ENCODE data around the gene FCAMR. TPM values are rescaled to one million over a fixed set of nuclear protein-coding genes. Genes with fewer than 3 reads are reported as not detected.

Gene FCAMR
- total RNA-seq, 4 donors from 2014 or later: 0.85 to 1.5 (median 0.88) TPM; not detected in 1

- Histone ChIP-seq H3K4me3 (no peak overlapping the region), H3K9me3 (no peaks in the 10 kb centered on the region), H3K4me1 (peaks cover 0 to 20% (median 6%) of the 10 kb centered on the region in 4 donors), H3K27me3 (no peaks in the 10 kb centered on the region), H3K27ac (peak overlapping the region in 3 of 4 donors; percentile 1 to 88 (median 53)), H3K36me3 (no peaks in the 10 kb centered on the region)
- DNase-seq: peak in 1 of 3 donors; percentile 73
- TF ChIP-seq CTCF (IDR thresholded peaks at IDR 0.05): no peak
- peak in 1 of 2 donors; percentile 44 for TF ChIP-seq POLR2A (IDR thresholded peaks at IDR 0.05)
Measured at GRCh38 chr1:207009182-207009850, 39.1 kb upstream of the FCAMR start.

GRCh38 chr1:207007352-207008033 is 37.2 kb upstream of the FCAMR start:
- DNase-seq: no peak
- H3K9me3 ChIP-seq: no peaks in the 10 kb centered on the region
- H3K27me3 ChIP-seq: no peaks in the 10 kb centered on the region
- H3K36me3 ChIP-seq: no peaks in the 10 kb centered on the region
- peak overlapping the region in 1 of 4 donors; percentile 21 for H3K27ac ChIP-seq
- TF ChIP-seq CTCF (IDR thresholded peaks at IDR 0.05) (no peak), POLR2A (IDR thresholded peaks at IDR 0.05) (no peak)
- no peak overlapping the region for H3K4me3 ChIP-seq
- H3K4me1 ChIP-seq: peaks cover 0 to 24% (median 6%) of the 10 kb centered on the region in 4 donors

DNA sequence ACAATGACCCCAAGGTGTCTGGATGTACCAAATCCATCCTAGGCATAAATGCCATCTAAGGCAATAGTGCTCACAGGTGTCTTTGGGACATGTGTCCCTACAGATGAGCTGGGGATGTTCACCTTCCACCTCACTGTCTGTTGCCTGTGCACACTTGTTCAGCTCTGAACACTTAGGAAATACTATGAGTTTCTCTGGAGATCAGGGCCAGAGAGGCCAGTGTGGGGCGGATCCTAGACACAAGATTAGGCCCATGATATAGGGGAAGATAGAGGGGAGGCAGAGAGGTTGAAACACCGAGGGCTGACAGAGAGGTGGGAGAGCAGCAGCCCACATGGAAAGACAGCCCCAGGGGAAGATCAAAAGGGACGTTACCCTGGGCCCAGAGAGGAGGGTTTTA is 36.7 kb upstream of the FCAMR start:
- Histone ChIP-seq H3K4me3 (no peak overlapping the region), H3K9me3 (no peaks in the 10 kb centered on the region), H3K27me3 (no peaks in the 10 kb centered on the region), H3K27ac (peak overlapping the region in 1 of 4 donors; percentile 21), H3K36me3 (no peaks in the 10 kb centered on the region), H3K4me1 (peaks cover 0 to 25% (median 6%) of the 10 kb centered on the region in 4 donors)
- TF ChIP-seq CTCF (IDR thresholded peaks at IDR 0.05): no peak
- TF ChIP-seq POLR2A (IDR thresholded peaks at IDR 0.05): no peak
- no peak for DNase-seq

- Histone ChIP-seq H3K9me3 (no peaks in the 10 kb centered on the region), H3K27ac (peak overlapping the region in 2 of 4 donors; percentile 58 to 90), H3K4me3 (no peak overlapping the region), H3K4me1 (peaks cover 0 to 25% (median 6%) of the 10 kb centered on the region in 4 donors), H3K36me3 (no peaks in the 10 kb centered on the region), H3K27me3 (no peaks in the 10 kb centered on the region)
- no peak for TF ChIP-seq CTCF (IDR thresholded peaks at IDR 0.05)
- TF ChIP-seq POLR2A (IDR thresholded peaks at IDR 0.05): no peak
- no peak for DNase-seq
Measured at GRCh38 chr1:207006083-207006482, 35.8 kb upstream of the FCAMR start.

DNA sequence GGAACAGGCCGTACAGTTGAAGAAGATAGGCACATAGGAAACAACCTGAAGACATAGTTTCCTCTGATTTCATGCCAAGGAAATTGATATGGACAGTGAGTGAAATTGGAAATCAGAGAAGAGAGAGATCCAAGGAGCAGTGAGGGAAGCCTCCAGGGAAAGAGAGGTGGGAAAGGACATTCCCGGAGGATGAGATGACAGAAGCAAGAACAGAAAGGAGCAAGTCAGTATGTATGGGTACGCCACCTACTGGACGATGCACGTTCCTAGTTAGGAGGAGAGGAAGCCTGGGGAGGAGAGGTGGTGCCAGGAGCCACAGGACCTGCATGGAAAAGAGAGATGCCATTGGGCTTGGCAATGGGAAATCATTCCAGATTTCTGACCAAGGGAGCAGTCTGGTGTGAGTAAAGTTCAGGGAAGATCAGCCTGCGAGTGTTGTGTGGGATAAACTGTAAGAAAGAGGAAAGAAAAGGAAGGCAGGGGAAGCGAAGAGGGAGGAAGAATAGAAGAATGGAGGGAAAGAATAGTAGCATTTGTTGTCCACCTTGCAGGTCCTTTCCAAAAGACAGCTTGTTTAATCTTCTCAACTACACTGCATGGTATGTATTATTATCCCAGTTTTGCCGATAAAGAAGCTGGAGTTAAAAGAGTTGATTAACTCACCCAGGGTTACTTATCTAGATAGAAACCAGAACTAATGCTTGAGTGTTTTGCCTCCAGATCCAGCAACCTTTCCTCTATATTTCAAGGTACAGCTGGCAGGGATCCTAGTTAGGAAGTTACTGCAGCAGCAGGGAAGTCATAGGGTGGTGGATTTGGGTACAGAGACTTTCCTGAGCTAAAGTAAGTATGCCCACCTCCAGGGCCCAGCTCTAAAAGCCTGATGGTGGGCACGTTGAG is 34.9 kb upstream of the FCAMR start:
- TF ChIP-seq POLR2A (IDR thresholded peaks at IDR 0.05): no peak
- TF ChIP-seq CTCF (IDR thresholded peaks at IDR 0.05): peak in 5 of 6 experiments; percentile 24 to 80 (median 67)
- Histone ChIP-seq H3K36me3 (no peaks in the 10 kb centered on the region), H3K9me3 (no peaks in the 10 kb centered on the region), H3K27me3 (no peaks in the 10 kb centered on the region), H3K27ac (peak overlapping the region in 2 of 4 donors; percentile 58 to 90), H3K4me3 (no peak overlapping the region), H3K4me1 (peaks cover 0 to 25% (median 6%) of the 10 kb centered on the region in 4 donors)
- DNase-seq: peak; percentile 47 to 86 (median 59)

Data from Peyer's patch (tissue), 4 donors.